Panc1 (cell line): Measurements from ENCODE around the gene PRPF40B. TPM values are rescaled to one million over a fixed set of nuclear protein-coding genes. Genes with fewer than 3 reads are reported as not detected.

Experiments
- ATAC-seq: fragments of 200-7000 bp; cut with Tn5 transposase; 2 replicates; pipeline ENCODE4 v1.9.1; 2020; ENCODE audit warnings: mild to moderate bottlenecking, moderate library complexity
- BruUV-seq: library from RNA; stranded (reverse); fragments of 400-500 nt; replicated peaks from 2 replicates; lab custom pipeline; 2021; lab: Mats Ljungman, UMichigan
- CTCF ChIA-PET: fragments of 300-600 bp; sonication (Branson Sonifier 250); formaldehyde crosslinking; loops from one replicate; lab custom pipeline; 2022; ENCODE audit warnings: antibody characterized with exemption; lab: Charles Lee
- POLR2A ChIA-PET: fragments of 300-600 bp; sonication (Branson Sonifier 250); formaldehyde crosslinking; loops from one replicate; lab custom pipeline; 2022; ENCODE audit warnings: antibody characterized with exemption; lab: Charles Lee
- DNase-seq: peaks from one replicate; pipeline ENCODE4 v3.0.0-alpha.2; 2010; ENCODE audit warnings: low read depth, low spot score
- H3K27ac ChIP-seq: 2 replicates; pipeline ENCODE4 v1.5.1; 2011; ENCODE audit warnings: mild to moderate bottlenecking, low read length, inconsistent platforms
- H3K27me3 ChIP-seq: fragments of 200-500 bp; sonication (Bioruptor generic); 2 replicates; pipeline ENCODE4 v1.6.0; 2014; ENCODE audit warnings: low read length, inconsistent platforms; ENCODE audit not compliant: control insufficient read depth, insufficient read depth
- H3K36me3 ChIP-seq: fragments of 200-500 bp; sonication (Bioruptor generic); 2 replicates; pipeline ENCODE4 v1.5.1; 2014; ENCODE audit warnings: inconsistent platforms, mild to moderate bottlenecking, low read length, moderate library complexity; ENCODE audit not compliant: control insufficient read depth, insufficient read depth
- H3K4me1 ChIP-seq: 2 replicates; pipeline ENCODE4 v1.5.1; 2011; ENCODE audit warnings: inconsistent platforms, mild to moderate bottlenecking, low read length, moderate library complexity; ENCODE audit not compliant: control insufficient read depth, insufficient read depth
- H3K4me3 ChIP-seq, 2 experiments: 2 replicates each; pipeline ENCODE4 v1.5.1; 2011 to 2012; ENCODE audit warnings: low read depth in 2 of 2, low read length in 2 of 2, mild to moderate bottlenecking in 2 of 2, inconsistent platforms in 1 of 2, moderate library complexity in 1 of 2
- H3K9me3 ChIP-seq: fragments of 200-500 bp; sonication (Bioruptor generic); 2 replicates; pipeline ENCODE4 v1.5.1; 2014; ENCODE audit warnings: low read depth, mild to moderate bottlenecking, inconsistent platforms, low read length, moderate library complexity; ENCODE audit not compliant: control insufficient read depth, insufficient read depth
- CTCF ChIP-seq: fragments of 450-650 bp; IDR thresholded peaks from 2 replicates; pipeline ENCODE4 v1.5.1; 2017; ENCODE audit warnings: mild to moderate bottlenecking
- POLR2AphosphoS5 ChIP-seq: IDR thresholded peaks from 2 replicates; pipeline ENCODE4 v1.6.1; 2012; ENCODE audit warnings: mild to moderate bottlenecking, low read depth, low read length, moderate library complexity
- REST ChIP-seq, 2 experiments: IDR thresholded peaks; 2 replicates each; pipeline ENCODE4 v1.6.1; 2011 to 2012; ENCODE audit warnings: low read depth in 2 of 2, control low read depth in 1 of 2, low read length in 1 of 2, mild to moderate bottlenecking in 1 of 2, moderate library complexity in 1 of 2; ENCODE audit not compliant: insufficient read depth in 1 of 2
- SIN3A ChIP-seq: IDR thresholded peaks from 2 replicates; pipeline ENCODE4 v1.6.1; 2012; ENCODE audit warnings: low read depth, mild to moderate bottlenecking, low read length, moderate library complexity, borderline replicate concordance; ENCODE audit not compliant: insufficient read depth
- TCF7L2 ChIP-seq: IDR thresholded peaks from 2 replicates; pipeline ENCODE4 v1.6.1; 2011; ENCODE audit warnings: mild to moderate bottlenecking, low read depth, low read length, inconsistent platforms
- in situ Hi-C: cut with HindIII; loops from 2 replicates; pipeline ENCODE4 v1.10.0; 2016; ENCODE audit warnings: low sequenced_read_pairs, low pct_unique_long_range_greater_than_20kb
- intact Hi-C: fragments of 100-400 bp; cut with micrococcal nuclease; formaldehyde crosslinking; loops from one replicate; pipeline ENCODE4 v1.10.0; 2022; ENCODE audit not compliant: unreplicated experiment
- total RNA-seq: library from RNA; stranded (reverse); gene quantifications from one replicate; pipeline ENCODE4 v1.2.1, GENCODE V29; 2021; ENCODE audit not compliant: unreplicated experiment

The PRPF40B gene
- total RNA-seq, 1 experiment from 2014 or later = 26.3 TPM

- no peak for ATAC-seq
- H3K9me3 ChIP-seq = no peaks in the 10 kb centered on the region
- H3K4me1 ChIP-seq = no peaks in the 10 kb centered on the region; the same call in 1 of the 2 replicates
- no peak overlapping the region for H3K27ac ChIP-seq
- ChIA-PET CTCF (no interaction called here), POLR2A (no interaction called here)
- no peaks in the 10 kb centered on the region for H3K27me3 ChIP-seq
- no peak for DNase-seq
- intact Hi-C loops (no loop called here), in situ Hi-C loops (no loop called here)
- no peaks in the 10 kb centered on the region for H3K36me3 ChIP-seq
- no peak overlapping the region for H3K4me3 ChIP-seq
- no TSS peak for BruUV-seq
- TF ChIP-seq POLR2AphosphoS5 (no peak), SIN3A (no peak), REST (IDR thresholded peaks at IDR 0.05; ENCODE audit: insufficient read depth in 1 of 2, low read depth in 2 of 2, low read length in 1 of 2) (no peak), TCF7L2 (no peak), CTCF (no peak)
These were observed 49.2 kb downstream of the PRPF40B start for GRCh38 chr12:49672301-49673217.

- intact Hi-C loops (no loop called here), in situ Hi-C loops (no loop called here)
- H3K4me1 ChIP-seq = no peaks in the 10 kb centered on the region; the same call in 1 of the 2 replicates
- peak; percentile 54 for ATAC-seq
- H3K27me3 ChIP-seq = no peaks in the 10 kb centered on the region
- no peak for DNase-seq
- POLR2A ChIA-PET = no interaction called here
- no peaks in the 10 kb centered on the region for H3K36me3 ChIP-seq
- CTCF ChIA-PET = no interaction called here
- no TSS peak for BruUV-seq
- no peaks in the 10 kb centered on the region for H3K9me3 ChIP-seq
- H3K4me3 ChIP-seq = no peak overlapping the region
- TF ChIP-seq CTCF = no peak
- no peak for TF ChIP-seq SIN3A
- TF ChIP-seq TCF7L2 = no peak
- no peak for TF ChIP-seq POLR2AphosphoS5
- TF ChIP-seq REST (IDR thresholded peaks at IDR 0.05; ENCODE audit: insufficient read depth in 1 of 2, low read depth in 2 of 2, low read length in 1 of 2) = no peak
- no peak overlapping the region for H3K27ac ChIP-seq
These were observed 50.3 kb downstream of the PRPF40B start for GRCh38 chr12:49673446-49674317.
